HT-29 (cell line): ENCODE measurements around the gene IGFBP7. TPM values are rescaled to one million over a fixed set of nuclear protein-coding genes. Genes with fewer than 3 reads are reported as not detected.

ENCODE experiments used
- small RNA-seq: library from RNA; depleted of rRNA; stranded (forward); fragments of <200 nt; gene quantifications from one replicate; pipeline ENCODE3, GENCODE V24; 2014
- total RNA-seq: library from RNA; depleted of rRNA; stranded (reverse); fragments of >200 nt; shearing (Covaris generic); gene quantifications from 2 replicates; pipeline ENCODE4 v1.2.3, GENCODE V29; 2014; rRNA removed

Gene IGFBP7
- total RNA-seq, 1 experiment from 2014 or later = not detected

Small RNA genes within 50 kb of the gene (small RNA-seq; reads per million reads assigned to genes)
- not detected for gene RNU6-998P

Other genes starting within 250 kb of the IGFBP7 start
- 22.0 and 22.4 TPM in 2 replicates for gene REST, start 202.5 kb downstream of the IGFBP7 start, total RNA-seq
- gene NOA1, start 132.8 kb downstream of the IGFBP7 start, total RNA-seq = 43.4 and 58.0 TPM in 2 replicates
- gene POLR2B, start 131.5 kb downstream of the IGFBP7 start, total RNA-seq = 62.6 and 71.0 TPM in 2 replicates